ENCODE measurements around the gene RLN3.
"Not testable (repeated sequence)": the region's sequence is repeated elsewhere in the genome, so short reads cannot be mapped to it uniquely, and the experiment has no call there.

Gene RLN3

GRCh38 chr19:14026652-14027192 lies 1.2 kb upstream of the RLN3 start:
- H3K27me3 ChIP-seq (ENCODE audit: insufficient read depth, low read length): peaks cover 14% of the 10 kb centered on the region

GRCh38 chr19:14028901-14029300 lies 953 bp downstream of the RLN3 start:
- no peaks in the 10 kb centered on the region for H3K9me3 ChIP-seq (ENCODE audit: insufficient read depth, low read depth, low read length)
- H3K4me1 ChIP-seq (ENCODE audit: insufficient read depth, low read length): peaks cover 2% of the 10 kb centered on the region; the same call in 1 of the 2 replicates
- no peaks in the 10 kb centered on the region for H3K36me3 ChIP-seq (ENCODE audit: insufficient read depth, low read length)
- no peak overlapping the region for H3K9ac ChIP-seq (ENCODE audit: low read depth, low read length)
- no peak overlapping the region for H3K27ac ChIP-seq (ENCODE audit: low read depth, low read length)
- 95% methylated on average over 4 of the region's 4 CpGs for WGBS
- H3K27me3 ChIP-seq (ENCODE audit: insufficient read depth, low read length): peaks cover 21% of the 10 kb centered on the region
- no peak overlapping the region for H3K4me3 ChIP-seq (ENCODE audit: low read length)

More at GRCh38 chr19:14026652-14027192, 1.2 kb upstream of the RLN3 start:
- H3K9me3 ChIP-seq (ENCODE audit: insufficient read depth, low read depth, low read length); H3K4me3 ChIP-seq (ENCODE audit: low read length); H3K36me3 ChIP-seq (ENCODE audit: insufficient read depth, low read length); H3K4me1 ChIP-seq (ENCODE audit: insufficient read depth, low read length); H3K27ac ChIP-seq (ENCODE audit: low read depth, low read length); H3K9ac ChIP-seq (ENCODE audit: low read depth, low read length): not testable (repeated sequence)
- WGBS: 96% methylated on average over 4 of the region's 5 CpGs

GRCh38 chr19:14030997-14031718 lies 3.2 kb downstream of the RLN3 start:
- H3K4me3 ChIP-seq (ENCODE audit: low read length): peak overlapping the region; percentile 67
- H3K36me3 ChIP-seq (ENCODE audit: insufficient read depth, low read length): no peaks in the 10 kb centered on the region

GRCh38 chr19:14031719-14032480 lies 4.0 kb downstream of the RLN3 start, which contains the start of gene IL27RA:
TSS of gene IL27RA (plus strand) at chr19:14031762. CDS start at chr19:14031873, 111 bp downstream.
- under 1% methylated on average over 59 of the region's 63 CpGs for WGBS
- Histone ChIP-seq H3K4me1 (ENCODE audit: insufficient read depth, low read length) (no peaks in the 10 kb centered on the region), H3K4me3 (ENCODE audit: low read length) (peak within 1 kb of the TSS; percentile 67), H3K9me3 (ENCODE audit: insufficient read depth, low read depth, low read length) (no peaks in the 10 kb centered on the region), H3K27ac (ENCODE audit: low read depth, low read length) (no peak within 1 kb of the TSS), H3K36me3 (ENCODE audit: insufficient read depth, low read length) (no peaks in the 10 kb centered on the region), H3K9ac (ENCODE audit: low read depth, low read length) (peak within 1 kb of the TSS; percentile 65), H3K27me3 (ENCODE audit: insufficient read depth, low read length) (peaks cover 21% of the 10 kb centered on the region)

More at GRCh38 chr19:14030997-14031718, 3.2 kb downstream of the RLN3 start:
- no peak overlapping the region; the same call in 1 of the 2 replicates for H3K9ac ChIP-seq (ENCODE audit: low read depth, low read length)
- H3K4me1 ChIP-seq (ENCODE audit: insufficient read depth, low read length): no peaks in the 10 kb centered on the region
- WGBS: 32% methylated on average over 11 of the region's 20 CpGs
- peaks cover 21% of the 10 kb centered on the region for H3K27me3 ChIP-seq (ENCODE audit: insufficient read depth, low read length)
- H3K27ac ChIP-seq (ENCODE audit: low read depth, low read length): no peak overlapping the region
- no peaks in the 10 kb centered on the region for H3K9me3 ChIP-seq (ENCODE audit: insufficient read depth, low read depth, low read length)

- Histone ChIP-seq H3K9ac (ENCODE audit: low read depth, low read length) (no peak overlapping the region), H3K27ac (ENCODE audit: low read depth, low read length) (no peak overlapping the region), H3K36me3 (ENCODE audit: insufficient read depth, low read length) (no peaks in the 10 kb centered on the region), H3K9me3 (ENCODE audit: insufficient read depth, low read depth, low read length) (no peaks in the 10 kb centered on the region), H3K27me3 (ENCODE audit: insufficient read depth, low read length) (peaks cover 21% of the 10 kb centered on the region), H3K4me1 (ENCODE audit: insufficient read depth, low read length) (no peaks in the 10 kb centered on the region), H3K4me3 (ENCODE audit: low read length) (no peak overlapping the region)
- WGBS: 86% methylated on average over 1 of the region's 2 CpGs
Measured at GRCh38 chr19:14033946-14034345, 6.0 kb downstream of the RLN3 start.

- H3K36me3 ChIP-seq (ENCODE audit: insufficient read depth, low read length); H3K9me3 ChIP-seq (ENCODE audit: insufficient read depth, low read depth, low read length); H3K27ac ChIP-seq (ENCODE audit: low read depth, low read length); H3K9ac ChIP-seq (ENCODE audit: low read depth, low read length); H3K4me3 ChIP-seq (ENCODE audit: low read length); H3K4me1 ChIP-seq (ENCODE audit: insufficient read depth, low read length): not testable (repeated sequence)
- 93% methylated on average over 12 of the region's 12 CpGs for WGBS
- H3K27me3 ChIP-seq (ENCODE audit: insufficient read depth, low read length): peaks cover 21% of the 10 kb centered on the region
Measured at GRCh38 chr19:14035159-14035558, 7.2 kb downstream of the RLN3 start.

- Histone ChIP-seq H3K9me3 (ENCODE audit: insufficient read depth, low read depth, low read length) (no peaks in the 10 kb centered on the region), H3K4me1 (ENCODE audit: insufficient read depth, low read length) (no peaks in the 10 kb centered on the region), H3K27me3 (ENCODE audit: insufficient read depth, low read length) (peaks cover 16% of the 10 kb centered on the region), H3K36me3 (ENCODE audit: insufficient read depth, low read length) (no peaks in the 10 kb centered on the region), H3K9ac (ENCODE audit: low read depth, low read length) (no peak overlapping the region), H3K4me3 (ENCODE audit: low read length) (no peak overlapping the region), H3K27ac (ENCODE audit: low read depth, low read length) (no peak overlapping the region)
- WGBS: 86% methylated on average over 7 of the region's 7 CpGs
Measured at GRCh38 chr19:14035706-14036105, 7.8 kb downstream of the RLN3 start.

- H3K4me3 ChIP-seq (ENCODE audit: low read length): no peak overlapping the region
- no peak overlapping the region for H3K27ac ChIP-seq (ENCODE audit: low read depth, low read length)
- H3K9me3 ChIP-seq (ENCODE audit: insufficient read depth, low read depth, low read length): no peaks in the 10 kb centered on the region
- H3K27me3 ChIP-seq (ENCODE audit: insufficient read depth, low read length): no peaks in the 10 kb centered on the region
- H3K4me1 ChIP-seq (ENCODE audit: insufficient read depth, low read length): no peaks in the 10 kb centered on the region
- H3K9ac ChIP-seq (ENCODE audit: low read depth, low read length): no peak overlapping the region
- 88% methylated on average over 7 of the region's 7 CpGs for WGBS
- H3K36me3 ChIP-seq (ENCODE audit: insufficient read depth, low read length): no peaks in the 10 kb centered on the region
Measured at GRCh38 chr19:14039181-14039580, 11.2 kb downstream of the RLN3 start.

GRCh38 chr19:14042659-14043608 lies 15.0 kb downstream of the RLN3 start:
- not testable (repeated sequence) for H3K27ac ChIP-seq (ENCODE audit: low read depth, low read length); H3K27me3 ChIP-seq (ENCODE audit: insufficient read depth, low read length); H3K9me3 ChIP-seq (ENCODE audit: insufficient read depth, low read depth, low read length); H3K4me1 ChIP-seq (ENCODE audit: insufficient read depth, low read length); H3K36me3 ChIP-seq (ENCODE audit: insufficient read depth, low read length); H3K4me3 ChIP-seq (ENCODE audit: low read length); H3K9ac ChIP-seq (ENCODE audit: low read depth, low read length)
- 77% methylated on average over 19 of the region's 19 CpGs for WGBS

GRCh38 chr19:14047866-14048265 lies 19.9 kb downstream of the RLN3 start:
- H3K36me3 ChIP-seq (ENCODE audit: insufficient read depth, low read length); H3K9ac ChIP-seq (ENCODE audit: low read depth, low read length); H3K9me3 ChIP-seq (ENCODE audit: insufficient read depth, low read depth, low read length); H3K27ac ChIP-seq (ENCODE audit: low read depth, low read length); H3K4me3 ChIP-seq (ENCODE audit: low read length); H3K27me3 ChIP-seq (ENCODE audit: insufficient read depth, low read length); H3K4me1 ChIP-seq (ENCODE audit: insufficient read depth, low read length): not testable (repeated sequence)
- 93% methylated on average over 9 of the region's 10 CpGs for WGBS
